HG02571 (cell line): Measurements from ENCODE around the gene SFN.
"Not testable (repeated sequence)": the region's sequence is repeated elsewhere in the genome, so short reads cannot be mapped to it uniquely, and the experiment has no call there.

Experiments
- ATAC-seq: cut with Tn5 transposase; IDR thresholded peaks from one replicate; pipeline ENCODE4 v1.9.1; 2021; ENCODE audit warnings: mild to moderate bottlenecking, moderate library complexity; ENCODE audit not compliant: unreplicated experiment

SFN gene

DNA sequence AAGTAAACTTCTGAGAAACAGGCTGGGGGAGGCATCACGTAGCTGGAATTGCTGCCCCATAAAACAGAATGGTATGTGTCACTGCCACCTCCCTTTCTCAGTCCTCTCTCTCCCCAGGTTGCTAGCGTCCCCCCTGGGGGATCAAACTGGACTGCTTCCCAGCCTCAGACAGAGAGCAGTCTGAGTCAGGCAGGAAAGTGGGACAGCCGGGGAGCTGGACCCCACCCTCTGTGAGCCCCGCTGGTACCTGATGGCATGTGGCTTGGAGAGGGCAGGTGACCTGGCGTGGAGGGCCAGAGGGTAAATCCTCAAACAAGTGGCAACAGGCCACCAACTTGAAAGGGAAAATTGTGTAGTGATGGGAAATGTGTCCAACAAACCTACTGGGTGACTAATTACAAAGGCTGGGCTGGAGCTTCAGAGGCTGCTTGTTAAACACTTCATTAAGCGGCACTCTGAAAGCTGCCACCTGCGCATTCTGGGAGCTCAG, 1.0 kb upstream of the SFN start:
- ATAC-seq: no peak

DNA sequence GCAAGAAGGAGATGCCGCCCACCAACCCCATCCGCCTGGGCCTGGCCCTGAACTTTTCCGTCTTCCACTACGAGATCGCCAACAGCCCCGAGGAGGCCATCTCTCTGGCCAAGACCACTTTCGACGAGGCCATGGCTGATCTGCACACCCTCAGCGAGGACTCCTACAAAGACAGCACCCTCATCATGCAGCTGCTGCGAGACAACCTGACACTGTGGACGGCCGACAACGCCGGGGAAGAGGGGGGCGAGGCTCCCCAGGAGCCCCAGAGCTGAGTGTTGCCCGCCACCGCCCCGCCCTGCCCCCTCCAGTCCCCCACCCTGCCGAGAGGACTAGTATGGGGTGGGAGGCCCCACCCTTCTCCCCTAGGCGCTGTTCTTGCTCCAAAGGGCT, 732 bp downstream of the SFN start:
- ATAC-seq: no peak

DNA sequence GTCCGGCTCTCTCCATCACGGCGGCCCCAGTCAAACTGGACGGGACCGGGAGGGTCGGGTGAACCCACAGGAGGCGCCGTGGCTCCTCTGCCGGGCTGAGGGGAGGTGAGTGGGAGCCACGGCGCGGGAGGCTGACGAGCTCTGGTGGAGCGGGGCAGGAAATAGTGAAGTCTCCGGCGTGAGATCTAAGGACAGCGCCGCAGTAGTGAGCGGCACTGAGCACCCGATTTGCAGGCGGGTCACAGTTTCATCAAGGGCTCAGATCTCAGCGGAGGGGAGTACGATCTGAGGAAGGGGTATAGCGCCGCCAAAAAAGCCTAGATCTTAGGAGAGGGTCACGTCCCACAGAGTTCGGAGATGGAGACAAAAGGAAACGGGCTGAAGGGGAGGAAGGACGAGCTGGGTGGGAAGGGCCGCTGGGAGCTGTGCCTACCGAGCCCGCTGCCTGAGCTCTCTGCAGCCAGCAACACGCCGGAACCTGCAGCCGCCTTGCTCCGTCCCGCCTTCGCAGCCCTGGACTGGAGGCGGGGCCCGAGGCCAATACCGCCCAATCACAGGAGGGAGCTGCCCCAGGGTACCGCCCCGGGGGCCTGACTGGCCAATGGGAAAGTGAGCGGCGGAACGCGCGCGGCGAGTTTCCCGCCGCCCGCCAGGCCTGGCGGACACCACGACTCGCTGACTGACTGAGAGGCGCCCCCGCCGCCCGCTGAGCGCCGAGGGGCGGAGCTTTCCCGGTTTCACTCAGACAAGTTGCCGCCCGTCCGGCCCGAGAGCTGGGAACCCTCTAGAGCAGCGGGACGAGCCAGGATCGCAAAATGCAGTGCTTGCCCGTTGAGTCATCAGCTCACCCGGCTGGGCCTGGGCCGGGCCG, 1.9 kb downstream of the SFN start:
- ATAC-seq: peak; percentile 91

DNA sequence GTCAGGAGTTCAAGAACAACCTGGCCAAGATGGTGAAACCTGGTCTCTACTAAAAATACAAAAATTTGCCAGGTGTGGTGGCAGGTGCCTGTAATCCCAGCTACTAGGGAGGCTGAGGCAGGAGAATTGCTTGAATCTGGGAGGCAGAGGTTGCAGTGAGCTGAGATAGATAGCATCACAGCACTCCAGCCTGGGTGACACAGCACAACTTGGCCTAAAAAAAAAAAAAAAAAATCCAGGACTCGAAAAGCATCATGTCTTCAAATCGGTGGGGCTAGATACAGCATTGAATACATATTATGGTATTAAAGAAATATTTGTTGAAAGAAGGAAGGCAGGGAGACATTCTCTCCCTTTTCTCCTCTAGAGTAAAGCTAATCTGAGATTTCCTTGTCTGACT, 10.1 kb downstream of the SFN start:
- not testable (repeated sequence) for ATAC-seq

DNA sequence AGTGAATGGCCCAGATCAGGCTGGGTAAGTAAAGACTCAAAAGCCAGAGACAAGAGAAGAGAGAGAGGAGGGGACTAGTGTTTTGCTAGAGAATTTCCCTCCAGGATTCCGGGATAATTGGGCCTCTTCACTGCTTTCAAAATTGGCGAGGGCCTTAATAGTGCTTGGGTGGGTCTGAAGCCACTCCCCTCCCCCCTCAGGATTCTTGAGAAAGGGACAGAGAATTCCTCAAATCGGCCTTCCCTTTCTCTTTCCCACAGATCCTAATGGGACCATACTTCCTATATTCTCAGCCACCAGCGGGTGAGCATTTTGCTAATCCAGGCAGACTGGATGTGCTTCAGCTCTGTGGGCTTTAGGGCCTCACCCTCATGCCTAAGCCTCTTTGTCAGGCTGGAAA, 11.9 kb downstream of the SFN start:
- ATAC-seq: no peak

DNA sequence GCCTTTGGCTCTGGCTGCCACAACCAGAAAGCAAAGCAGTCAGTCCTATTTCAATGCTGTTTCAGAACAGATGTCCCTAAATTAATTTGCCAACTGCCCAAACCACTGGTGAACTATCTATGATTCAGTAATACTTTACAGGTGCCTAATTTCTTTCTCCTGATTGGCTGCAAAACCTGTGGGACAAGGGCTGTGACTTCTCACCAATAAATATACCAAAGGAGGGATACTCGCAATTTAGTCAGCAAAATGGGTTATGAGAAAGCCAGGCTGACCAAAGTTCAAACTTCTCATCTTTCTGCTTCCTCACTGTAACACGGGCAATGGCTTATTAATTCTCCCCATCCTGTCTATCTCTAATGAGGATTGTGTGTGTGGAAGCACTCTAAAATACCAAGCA, 14.4 kb downstream of the SFN start:
- no peak for ATAC-seq

DNA sequence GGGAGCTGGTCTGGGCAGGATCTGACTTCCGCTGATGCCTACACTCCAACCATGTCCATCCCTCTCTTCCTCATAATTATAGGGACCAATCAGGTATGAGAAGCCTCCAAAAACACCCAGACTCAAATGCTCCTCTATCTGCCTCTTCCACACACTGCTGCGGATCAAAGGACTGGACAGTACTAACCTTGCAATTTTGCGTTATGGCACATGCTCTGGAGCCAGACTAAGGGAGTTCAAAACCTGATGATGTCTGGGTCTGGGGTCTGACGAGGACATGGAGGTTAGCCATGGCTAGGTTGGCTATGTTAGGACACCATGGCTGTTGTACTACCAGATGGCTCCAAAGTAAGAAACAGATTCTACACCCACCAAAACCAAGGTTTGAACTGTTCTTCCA, 16.8 kb downstream of the SFN start:
- no peak for ATAC-seq

DNA sequence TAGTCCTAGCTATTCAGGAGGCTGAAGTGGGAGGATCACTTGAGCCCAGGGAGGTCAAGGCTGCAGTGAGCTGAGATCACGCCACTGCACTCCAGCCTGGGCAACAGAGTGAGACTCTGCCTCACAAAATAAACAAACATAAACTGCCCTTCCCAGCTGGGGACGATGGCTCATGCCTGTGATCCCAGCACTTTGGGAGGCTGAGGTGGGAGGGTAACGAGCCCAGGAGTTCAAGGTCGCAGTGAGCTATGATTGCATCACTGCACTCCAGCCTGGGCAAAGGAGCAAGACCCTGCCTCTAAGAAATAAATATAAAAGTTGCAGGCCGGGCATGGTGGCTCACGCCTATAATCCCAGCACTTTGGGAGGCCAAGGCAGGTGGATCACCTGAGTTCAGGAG, 18.7 kb downstream of the SFN start:
- ATAC-seq: not testable (repeated sequence)

DNA sequence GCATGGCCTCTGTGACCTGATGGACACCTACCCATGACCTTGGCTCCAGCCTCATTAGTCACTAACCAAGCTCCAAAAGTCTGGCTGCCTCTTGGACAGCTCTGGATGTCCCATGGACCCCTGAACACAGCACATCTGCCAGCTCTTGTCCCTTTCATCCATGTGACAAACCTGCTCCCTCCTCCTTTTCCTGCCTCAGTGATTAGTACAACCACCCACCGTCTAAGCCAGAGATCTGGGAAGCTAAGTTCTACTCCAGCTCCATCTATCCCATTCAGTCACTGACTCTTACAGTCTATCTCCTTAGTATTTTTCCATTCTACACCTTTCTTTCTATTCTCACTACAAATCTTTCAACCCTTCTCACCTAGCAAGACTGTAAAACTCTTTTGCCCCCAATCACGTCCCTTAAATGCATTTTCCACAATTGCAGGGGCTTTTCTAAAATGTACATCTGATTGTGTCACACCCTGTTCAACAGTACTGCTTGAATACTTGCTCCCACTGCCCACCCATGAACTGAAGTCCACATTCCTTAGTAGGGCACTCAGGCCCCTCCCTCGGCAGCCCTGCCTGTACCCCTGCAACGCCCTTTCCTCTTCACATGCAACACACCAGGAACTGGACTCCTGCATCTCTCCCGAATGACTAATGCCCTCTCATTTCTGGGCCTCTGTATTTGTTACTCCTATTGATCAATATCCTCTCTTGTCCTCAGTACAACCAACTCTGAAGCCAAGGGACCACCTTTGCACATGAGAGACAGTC, 19.9 kb downstream of the SFN start:
- no peak for ATAC-seq

DNA sequence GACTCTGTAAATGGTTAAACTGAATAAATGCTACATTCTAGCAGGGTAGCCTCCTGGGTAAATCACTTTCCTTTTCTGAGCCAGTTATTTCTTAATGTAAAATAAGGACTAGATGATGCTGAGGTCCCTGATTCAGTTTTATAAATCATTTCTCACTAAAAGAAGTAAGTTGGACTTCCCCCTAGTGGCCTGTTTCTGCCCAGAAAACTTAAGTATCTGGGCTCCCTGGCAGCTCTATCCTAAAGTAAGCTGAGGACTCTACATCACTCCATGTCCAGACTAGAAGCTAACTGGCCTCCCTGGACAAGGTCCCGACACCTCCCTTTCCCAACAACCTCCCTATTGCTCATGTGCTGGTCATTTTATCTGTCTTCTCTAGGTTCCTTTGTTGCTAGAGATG, 24.2 kb downstream of the SFN start:
- ATAC-seq: no peak

DNA sequence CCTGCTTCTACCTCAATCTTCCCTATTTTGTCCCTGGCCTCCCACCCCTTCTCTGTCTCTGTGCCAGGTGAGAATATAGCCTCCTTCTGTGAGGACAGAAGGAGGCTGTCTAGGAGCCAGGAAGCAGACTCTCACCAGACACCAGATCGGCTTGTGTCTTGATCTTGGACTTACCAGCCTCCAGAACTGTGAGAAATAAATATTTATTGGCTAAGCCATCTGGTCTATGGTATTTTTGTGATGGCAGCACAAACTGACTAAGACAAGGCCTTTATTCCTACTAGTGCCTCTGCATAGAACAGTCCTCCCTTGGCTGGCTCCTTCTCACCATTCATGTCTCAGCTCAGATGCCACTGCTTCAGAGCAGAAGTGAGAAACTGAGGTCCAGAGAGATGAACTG, 25.3 kb downstream of the SFN start:
- ATAC-seq: no peak

DNA sequence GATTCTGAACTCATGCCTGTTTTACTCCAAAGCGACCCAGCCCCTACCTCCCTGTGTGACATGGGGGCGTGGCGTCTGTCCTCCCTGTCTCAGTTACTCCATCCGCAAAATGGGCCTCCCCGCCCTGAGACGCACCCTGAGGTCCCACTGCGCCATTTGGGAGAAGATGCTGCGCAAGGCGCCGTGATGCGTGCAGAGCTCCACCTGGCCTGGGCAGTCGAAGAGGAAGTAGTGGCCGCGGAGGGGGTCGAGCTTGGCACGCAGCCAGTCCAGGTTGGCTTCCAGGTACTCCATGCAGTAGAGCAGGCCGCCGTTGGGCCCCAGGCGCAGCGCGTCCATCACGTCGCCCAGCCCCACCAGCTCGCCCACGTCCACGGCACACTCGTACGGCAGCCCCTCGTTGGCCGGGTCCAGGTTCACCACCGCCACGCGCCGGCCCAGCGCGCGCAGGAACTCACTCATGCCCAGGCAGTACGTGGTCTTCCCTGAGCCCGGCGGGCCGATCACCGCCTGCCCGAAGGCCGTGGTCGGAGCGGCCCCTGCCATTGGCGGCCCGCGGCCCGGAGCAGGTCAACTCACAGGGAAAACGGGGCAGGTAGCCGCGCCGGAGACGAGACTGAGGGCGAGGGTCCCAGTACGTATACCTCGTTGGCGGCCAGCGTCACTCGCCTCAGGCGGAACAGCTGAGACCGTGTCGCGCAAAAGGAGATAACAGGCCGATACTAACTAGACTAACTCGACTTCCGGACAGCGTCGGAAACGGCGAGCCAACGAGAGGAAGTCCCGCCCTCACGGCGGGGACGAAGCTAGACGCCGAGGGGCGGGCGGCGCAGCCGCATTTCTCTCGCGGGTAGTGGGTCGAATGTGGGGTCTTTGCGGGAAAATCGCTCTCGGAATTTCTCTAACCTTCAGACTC, 26.9 kb downstream of the SFN start, which contains the start of gene GPN2:
Gene GPN2 (minus strand): TSS at position 733 of the 916 bp plus-strand sequence. CDS start 187 bp downstream, at position 546.
- peak; percentile 80 for ATAC-seq

DNA sequence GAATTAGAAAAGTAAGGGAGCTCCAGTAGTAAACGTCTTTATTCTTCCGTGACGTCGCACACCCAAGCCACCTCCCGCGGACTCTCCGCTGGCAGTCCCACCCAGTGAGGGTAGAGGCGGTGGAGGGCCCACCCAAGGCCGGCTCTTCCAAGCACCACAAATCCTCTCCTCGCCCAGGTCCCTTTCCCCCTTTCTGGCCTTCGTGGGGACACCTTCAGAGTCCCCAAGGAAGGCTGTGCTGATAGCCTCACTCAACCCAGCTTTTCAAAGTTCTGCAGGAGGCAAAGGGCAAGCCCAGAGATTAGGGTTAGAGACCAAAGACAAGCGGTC, 27.5 kb downstream of the SFN start:
- ATAC-seq: peak; percentile 18

DNA sequence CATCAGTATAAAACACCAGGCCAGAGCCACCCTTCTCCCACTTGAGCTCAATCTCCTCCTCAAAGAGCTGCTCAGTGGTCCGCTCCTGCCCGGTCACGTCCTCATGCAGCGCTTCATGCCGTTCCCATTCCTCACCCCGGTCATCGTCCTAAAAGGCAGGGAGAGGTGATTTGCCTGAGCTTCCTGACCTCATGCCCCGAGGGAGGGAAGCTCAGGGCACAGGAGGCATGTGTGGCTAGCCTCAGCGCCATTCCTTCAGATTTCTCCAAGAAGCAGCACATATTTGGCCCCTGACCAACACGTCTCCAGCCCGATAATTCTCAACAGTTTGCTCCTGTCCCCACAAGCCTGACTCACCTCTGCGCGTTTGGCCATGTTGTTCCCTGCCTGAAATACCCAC, 31.3 kb downstream of the SFN start:
- no peak for ATAC-seq

DNA sequence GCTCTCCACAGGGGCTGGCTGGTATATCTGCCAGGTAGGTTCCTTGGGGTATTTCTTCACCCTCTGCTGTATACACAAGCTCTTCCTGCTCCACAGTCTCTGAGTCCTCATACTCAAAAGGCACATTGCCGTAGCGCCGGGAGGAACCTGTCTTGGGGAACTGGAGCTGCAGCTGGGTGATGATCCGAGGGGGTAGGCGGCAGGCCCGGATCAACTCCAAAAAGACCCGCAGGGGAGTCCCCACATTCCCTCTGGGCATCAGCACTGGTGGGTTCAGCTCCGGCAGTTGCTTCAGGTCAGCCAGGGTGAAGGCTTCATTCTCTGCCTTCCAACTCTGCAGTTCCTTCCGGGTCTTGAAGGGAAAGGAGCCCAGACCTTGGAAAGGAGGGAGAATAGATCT, 34.4 kb downstream of the SFN start:
- ATAC-seq: no peak

DNA sequence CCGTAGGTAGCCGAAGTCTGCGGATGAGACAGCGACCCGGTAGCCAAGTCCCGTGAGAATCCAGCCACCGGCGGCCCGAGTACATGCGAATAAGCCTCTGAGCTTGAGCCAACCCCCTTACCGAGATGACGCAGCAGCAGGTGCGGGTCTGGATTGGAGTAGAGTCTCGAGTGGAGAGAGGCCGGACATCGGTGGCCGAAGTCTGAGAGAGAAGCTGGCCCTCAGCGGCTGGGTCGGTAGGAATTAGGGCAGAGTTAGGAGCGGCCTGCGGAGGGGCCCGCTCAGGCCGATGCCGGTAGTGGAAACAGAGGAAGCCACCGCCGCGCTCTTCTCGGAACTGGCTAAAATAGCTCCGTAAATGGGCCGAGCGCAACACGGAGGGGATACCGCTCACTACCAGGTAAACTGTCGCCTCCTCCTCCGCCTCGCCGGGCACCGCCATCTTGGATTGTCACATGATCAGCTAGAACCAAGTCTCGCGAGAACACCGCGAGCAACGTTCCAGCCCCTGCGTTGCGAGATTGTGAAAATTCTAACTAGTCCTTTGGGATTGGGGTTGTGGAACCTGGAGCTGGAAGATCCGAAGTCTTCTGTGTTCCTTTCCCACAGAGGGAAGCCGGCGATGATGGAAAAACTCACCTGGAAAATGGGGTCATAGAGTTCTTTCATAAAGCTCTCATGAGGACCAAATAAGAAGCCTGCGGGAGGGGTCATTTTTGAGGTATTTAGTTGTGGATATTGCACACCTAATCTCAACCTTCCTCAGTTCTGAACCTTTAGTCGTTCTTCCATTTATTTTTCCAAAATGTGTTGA, 37.3 kb downstream of the SFN start, which contains the start of gene GPATCH3:
Gene GPATCH3 (minus strand): TSS at position 467 of the 814 bp plus-strand sequence. CDS start 25 bp downstream, at position 442.
- peak; percentile 74 for ATAC-seq

DNA sequence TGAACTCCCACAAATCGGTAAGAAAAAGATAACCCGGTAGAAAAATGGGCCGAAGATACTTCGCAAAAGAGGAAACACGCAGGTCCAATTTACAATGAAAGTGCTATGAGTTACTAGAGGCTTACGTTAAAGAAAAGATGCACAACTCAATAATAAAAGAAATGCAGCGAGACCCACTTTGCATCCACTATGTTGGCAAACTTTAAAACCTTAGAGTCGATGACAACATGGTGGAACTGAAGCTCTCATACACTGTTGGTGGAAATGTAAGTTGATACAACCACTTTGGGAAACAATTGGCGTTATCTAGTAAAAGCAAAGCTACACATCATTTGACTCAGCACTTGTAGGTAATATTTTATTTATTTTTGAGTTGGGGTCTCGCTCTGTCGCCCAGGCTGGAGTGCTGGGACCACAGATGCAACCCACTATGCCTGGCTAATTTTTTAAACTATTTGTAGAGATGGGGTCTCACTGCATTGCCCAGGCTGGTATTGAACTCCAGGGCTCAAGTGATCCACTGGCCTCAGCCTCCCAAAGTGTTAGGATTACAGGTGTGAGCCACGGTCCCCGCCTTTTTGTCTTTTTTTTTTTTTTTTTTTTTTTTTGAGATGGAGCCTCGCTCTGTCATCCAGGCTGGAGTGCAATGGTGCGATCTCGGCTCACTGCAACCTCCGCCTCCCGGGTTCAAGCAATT, 38.0 kb downstream of the SFN start:
- ATAC-seq: no peak

DNA sequence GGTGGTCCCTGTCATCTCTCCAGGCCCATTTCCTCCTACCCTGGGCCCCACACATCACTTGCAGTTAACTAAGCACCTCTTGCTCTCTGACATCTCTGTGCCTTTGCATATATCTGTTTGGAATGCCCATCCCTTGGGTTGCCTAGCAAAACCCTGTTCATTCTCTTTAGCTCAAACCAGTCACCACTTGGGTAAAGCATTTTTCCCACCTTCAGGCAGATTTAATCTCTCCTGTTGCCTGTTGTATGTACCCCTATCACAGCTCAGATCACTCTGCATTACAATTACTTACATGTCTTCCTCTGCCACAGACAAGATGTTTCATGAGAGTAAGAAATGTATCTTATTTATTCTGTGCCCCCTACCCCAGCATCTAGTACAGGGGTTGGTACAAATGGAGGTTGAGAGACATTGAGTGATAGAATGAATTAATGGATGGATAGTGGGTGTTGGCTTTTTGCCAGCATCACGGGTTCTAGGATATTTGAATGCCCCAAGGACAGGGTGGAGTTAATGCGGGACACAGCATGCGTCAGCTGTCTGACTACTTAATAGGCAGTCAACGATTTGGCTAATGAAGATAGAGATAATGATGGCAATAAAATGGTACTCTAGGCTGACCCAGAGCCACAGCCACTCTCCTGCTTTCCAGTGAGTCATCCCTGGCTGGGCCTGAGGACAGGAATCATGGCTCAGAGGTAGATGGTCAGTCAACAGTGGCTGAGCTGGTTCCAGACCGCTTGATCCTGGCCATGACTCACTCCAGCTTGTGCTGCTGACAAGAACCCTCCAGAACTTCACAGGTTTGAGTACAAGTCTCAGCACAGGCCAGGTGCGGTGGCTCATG, 44.3 kb downstream of the SFN start:
- no peak for ATAC-seq

DNA sequence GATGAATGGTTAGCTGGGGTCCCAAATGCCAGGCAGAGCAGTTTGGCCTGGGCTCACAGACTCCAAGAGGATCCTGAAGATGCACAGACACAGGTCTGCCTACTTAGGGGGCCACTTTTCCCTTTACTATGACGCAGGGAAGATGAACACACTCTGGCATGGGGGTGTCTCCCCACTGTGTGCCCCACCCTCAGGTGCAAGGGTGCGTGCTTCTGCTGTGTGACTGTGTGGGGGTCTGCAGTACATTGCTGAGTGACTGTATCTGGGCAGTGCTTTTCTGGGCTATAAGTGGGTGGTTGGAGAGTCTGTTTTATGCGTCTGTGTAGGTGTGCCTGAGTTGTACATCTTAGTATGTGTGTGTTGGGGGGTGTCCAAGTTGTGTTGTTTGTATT, 47.0 kb downstream of the SFN start:
- no peak for ATAC-seq
